ENCODE data around the gene SDC1.
"Not testable (repeated sequence)": the region's sequence is repeated elsewhere in the genome, so short reads cannot be mapped to it uniquely, and the experiment has no call there.

SDC1 gene

GRCh38 chr2:20201671-20202070 is 23.3 kb downstream of the SDC1 start:
- H3K9ac ChIP-seq (ENCODE audit: low read depth, low read length): no peak overlapping the region

DNA sequence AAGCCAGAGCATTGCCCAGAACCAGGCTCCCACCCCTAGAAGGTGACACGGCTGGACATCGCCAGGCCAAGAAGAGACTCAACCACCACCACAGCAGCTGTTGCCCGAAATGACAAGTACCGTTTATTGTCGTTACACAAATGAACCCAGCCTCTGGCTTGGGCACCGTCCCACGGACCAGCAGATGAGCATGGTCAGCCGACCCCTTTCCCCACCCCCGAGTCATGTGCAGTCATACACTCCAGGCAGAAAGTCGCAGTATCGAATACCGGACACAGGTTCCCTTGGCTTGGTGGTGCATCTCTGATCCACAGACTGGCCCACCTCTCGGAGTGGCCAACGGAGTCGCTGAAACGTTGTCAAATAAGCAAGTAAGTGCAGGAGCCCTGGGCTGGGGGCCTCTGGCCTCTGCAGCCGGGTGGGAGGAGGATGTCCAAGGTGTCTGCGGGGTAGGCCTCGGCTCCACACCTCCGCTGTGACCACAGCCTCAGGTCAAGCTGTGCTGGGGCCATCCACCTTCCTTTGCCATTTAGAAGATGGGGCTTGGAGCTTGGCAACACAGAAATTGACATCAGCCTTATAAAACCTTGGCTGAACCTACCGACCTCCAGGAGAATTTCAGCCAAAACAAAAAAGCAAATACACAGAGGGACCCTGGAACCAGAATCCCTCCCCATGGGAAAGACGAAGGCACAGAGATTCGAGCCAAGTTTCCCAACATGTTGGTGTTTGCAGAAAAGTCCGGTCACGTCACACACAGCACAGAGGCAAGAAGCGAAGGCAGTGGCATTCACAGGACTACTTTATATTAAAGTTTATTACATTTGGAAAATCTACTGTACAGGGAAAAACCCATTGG is 24.0 kb downstream of the SDC1 start:
- Histone ChIP-seq H3K36me3 (ENCODE audit: insufficient read depth, low read length) (peaks cover 8% of the 10 kb centered on the region), H3K4me1 (ENCODE audit: insufficient read depth, low read length) (no peaks in the 10 kb centered on the region; the same call in 1 of the 2 replicates), H3K9ac (ENCODE audit: low read depth, low read length) (no peak overlapping the region), H3K9me3 (ENCODE audit: control insufficient read depth, insufficient read depth, low read length) (no peaks in the 10 kb centered on the region)

More at GRCh38 chr2:20201671-20202070, 23.3 kb downstream of the SDC1 start:
- H3K9me3 ChIP-seq (ENCODE audit: control insufficient read depth, insufficient read depth, low read length): no peaks in the 10 kb centered on the region
- H3K4me1 ChIP-seq (ENCODE audit: insufficient read depth, low read length): no peaks in the 10 kb centered on the region; the same call in 1 of the 2 replicates
- peaks cover 8% of the 10 kb centered on the region for H3K36me3 ChIP-seq (ENCODE audit: insufficient read depth, low read length)

- H3K36me3 ChIP-seq (ENCODE audit: insufficient read depth, low read length): peaks cover 8% of the 10 kb centered on the region
- H3K4me1 ChIP-seq (ENCODE audit: insufficient read depth, low read length): no peaks in the 10 kb centered on the region; the same call in 1 of the 2 replicates
- no peaks in the 10 kb centered on the region for H3K9me3 ChIP-seq (ENCODE audit: control insufficient read depth, insufficient read depth, low read length)
- H3K9ac ChIP-seq (ENCODE audit: low read depth, low read length): no peak overlapping the region
Measured at GRCh38 chr2:20199633-20200270, 25.2 kb downstream of the SDC1 start.

GRCh38 chr2:20198796-20199632 is 25.9 kb downstream of the SDC1 start:
- Histone ChIP-seq H3K9ac (ENCODE audit: low read depth, low read length) (no peak overlapping the region), H3K4me1 (ENCODE audit: insufficient read depth, low read length) (no peaks in the 10 kb centered on the region; the same call in 1 of the 2 replicates), H3K36me3 (ENCODE audit: insufficient read depth, low read length) (peaks cover 8% of the 10 kb centered on the region), H3K9me3 (ENCODE audit: control insufficient read depth, insufficient read depth, low read length) (no peaks in the 10 kb centered on the region)

- Histone ChIP-seq H3K9me3 (ENCODE audit: control insufficient read depth, insufficient read depth, low read length) (no peaks in the 10 kb centered on the region), H3K4me1 (ENCODE audit: insufficient read depth, low read length) (no peaks in the 10 kb centered on the region; the same call in 1 of the 2 replicates), H3K36me3 (ENCODE audit: insufficient read depth, low read length) (peaks cover 3% of the 10 kb centered on the region), H3K9ac (ENCODE audit: low read depth, low read length) (no peak overlapping the region)
Measured at GRCh38 chr2:20198001-20198400, 26.9 kb downstream of the SDC1 start.

DNA sequence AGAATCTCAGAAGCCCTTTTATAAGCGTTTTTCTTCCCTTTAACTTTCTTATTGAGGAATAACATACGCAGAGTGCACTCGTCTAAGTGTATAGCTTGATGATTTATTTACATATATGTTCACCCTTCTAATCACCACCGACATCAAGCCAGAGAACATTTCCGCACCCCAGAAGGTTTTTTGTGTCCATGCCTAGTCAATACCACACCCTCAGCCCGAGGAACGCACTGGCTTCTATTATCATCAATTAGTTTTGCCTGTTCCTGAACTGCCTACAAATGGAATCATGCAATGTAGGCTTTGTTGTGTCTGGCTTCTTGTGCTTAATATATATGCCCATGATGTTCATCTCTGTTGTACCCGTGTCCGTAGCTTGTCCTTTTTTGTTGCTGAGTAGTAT is 27.7 kb downstream of the SDC1 start:
- Histone ChIP-seq H3K9ac (ENCODE audit: low read depth, low read length) (no peak overlapping the region), H3K36me3 (ENCODE audit: insufficient read depth, low read length) (peaks cover 3% of the 10 kb centered on the region), H3K9me3 (ENCODE audit: control insufficient read depth, insufficient read depth, low read length) (no peaks in the 10 kb centered on the region), H3K4me1 (ENCODE audit: insufficient read depth, low read length) (no peaks in the 10 kb centered on the region; the same call in 1 of the 2 replicates)

GRCh38 chr2:20196657-20197161 is 28.2 kb downstream of the SDC1 start:
- Histone ChIP-seq H3K36me3 (ENCODE audit: insufficient read depth, low read length) (peaks cover 3% of the 10 kb centered on the region; the same call in 1 of the 2 replicates), H3K9me3 (ENCODE audit: control insufficient read depth, insufficient read depth, low read length) (no peaks in the 10 kb centered on the region), H3K4me1 (ENCODE audit: insufficient read depth, low read length) (peaks cover under 1% of the 10 kb centered on the region; the same call in 1 of the 2 replicates), H3K9ac (ENCODE audit: low read depth, low read length) (no peak overlapping the region)

- no peak overlapping the region for H3K9ac ChIP-seq (ENCODE audit: low read depth, low read length)
- H3K36me3 ChIP-seq (ENCODE audit: insufficient read depth, low read length): no peaks in the 10 kb centered on the region
- H3K9me3 ChIP-seq (ENCODE audit: control insufficient read depth, insufficient read depth, low read length): no peaks in the 10 kb centered on the region
- H3K4me1 ChIP-seq (ENCODE audit: insufficient read depth, low read length): peaks cover 3% of the 10 kb centered on the region; the same call in 1 of the 2 replicates
Measured at GRCh38 chr2:20196053-20196656, 28.8 kb downstream of the SDC1 start.

DNA sequence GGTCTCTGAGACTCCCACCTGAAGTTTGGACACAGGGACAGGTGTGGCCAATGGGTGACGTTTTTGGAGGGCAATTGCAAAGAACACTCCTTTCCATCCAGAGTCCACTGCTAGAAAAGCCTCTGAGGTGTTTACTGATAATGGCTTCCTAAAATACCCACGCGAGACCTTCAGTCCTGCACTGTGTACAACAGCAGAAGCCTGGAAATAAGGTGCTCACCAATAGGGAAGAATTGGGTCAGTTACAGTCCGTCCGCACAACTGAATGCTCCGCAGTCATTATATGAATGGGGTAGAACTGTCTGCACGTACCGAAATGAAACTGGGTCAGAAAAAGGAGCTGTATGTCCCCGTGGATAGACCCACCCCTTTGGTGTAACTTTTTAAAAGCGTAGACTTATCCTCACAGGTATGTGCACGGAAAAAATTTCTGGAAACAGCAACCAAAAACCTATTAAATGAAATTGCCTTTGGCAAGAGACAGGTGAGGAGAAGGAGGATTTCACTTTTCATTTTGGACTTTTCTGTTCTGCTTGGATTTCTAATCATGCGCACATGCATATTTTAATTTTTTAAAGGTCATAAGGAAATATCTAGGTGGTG is 29.4 kb downstream of the SDC1 start:
- peaks cover 3% of the 10 kb centered on the region; the same call in 1 of the 2 replicates for H3K4me1 ChIP-seq (ENCODE audit: insufficient read depth, low read length)
- H3K36me3 ChIP-seq (ENCODE audit: insufficient read depth, low read length): no peaks in the 10 kb centered on the region
- H3K9me3 ChIP-seq (ENCODE audit: control insufficient read depth, insufficient read depth, low read length): no peaks in the 10 kb centered on the region
- H3K9ac ChIP-seq (ENCODE audit: low read depth, low read length): no peak overlapping the region

- H3K9me3 ChIP-seq (ENCODE audit: control insufficient read depth, insufficient read depth, low read length); H3K9ac ChIP-seq (ENCODE audit: low read depth, low read length); H3K36me3 ChIP-seq (ENCODE audit: insufficient read depth, low read length); H3K4me1 ChIP-seq (ENCODE audit: insufficient read depth, low read length): not testable (repeated sequence)
Measured at GRCh38 chr2:20195016-20195411, 29.9 kb downstream of the SDC1 start.

DNA sequence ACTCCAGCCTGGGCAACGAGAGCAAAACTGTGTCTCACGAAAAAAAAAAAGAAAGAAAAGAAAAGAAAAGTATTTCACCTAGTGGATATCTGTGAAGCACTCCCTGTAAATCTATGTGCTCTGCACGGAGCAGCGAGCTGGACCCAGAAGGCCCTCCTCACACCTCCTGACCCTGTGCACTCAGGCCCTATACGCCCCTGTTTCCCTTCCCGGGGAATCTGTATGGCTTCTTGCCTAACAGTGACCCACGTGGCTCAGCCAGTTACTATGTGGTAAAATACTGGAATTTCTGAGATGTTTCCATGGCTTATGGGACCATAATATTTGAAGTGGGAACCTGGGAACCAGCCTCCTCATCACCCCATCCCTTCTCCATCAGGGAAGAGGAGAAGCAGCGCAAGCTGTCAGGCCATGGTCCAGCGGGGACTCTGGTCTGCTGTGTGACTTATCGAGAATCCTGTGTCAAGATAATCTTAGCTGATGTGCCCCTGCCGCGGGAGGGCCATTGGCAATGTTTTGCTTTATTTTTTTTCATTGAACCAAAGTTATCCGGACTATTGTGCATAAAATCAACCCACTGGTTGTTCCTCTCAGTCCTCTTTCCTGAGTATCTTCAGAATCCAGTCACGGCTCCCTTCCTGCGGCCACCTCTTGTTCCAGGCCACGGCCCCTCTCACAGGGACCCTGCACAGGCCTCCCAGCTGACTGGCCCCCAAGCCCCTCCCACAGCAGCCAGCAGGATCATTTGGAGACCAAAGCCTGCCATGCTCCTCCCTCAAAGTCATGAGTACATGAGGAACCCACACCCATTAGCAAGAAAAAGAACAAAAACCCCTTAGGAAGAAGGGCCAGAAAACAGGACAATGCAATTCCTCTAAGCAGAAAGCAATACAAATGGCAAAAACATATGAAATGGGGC is 30.6 kb downstream of the SDC1 start:
- H3K9ac ChIP-seq (ENCODE audit: low read depth, low read length): no peak overlapping the region
- no peaks in the 10 kb centered on the region for H3K36me3 ChIP-seq (ENCODE audit: insufficient read depth, low read length)
- H3K4me1 ChIP-seq (ENCODE audit: insufficient read depth, low read length): peaks cover 4% of the 10 kb centered on the region; the same call in 1 of the 2 replicates
- H3K9me3 ChIP-seq (ENCODE audit: control insufficient read depth, insufficient read depth, low read length): no peaks in the 10 kb centered on the region

DNA sequence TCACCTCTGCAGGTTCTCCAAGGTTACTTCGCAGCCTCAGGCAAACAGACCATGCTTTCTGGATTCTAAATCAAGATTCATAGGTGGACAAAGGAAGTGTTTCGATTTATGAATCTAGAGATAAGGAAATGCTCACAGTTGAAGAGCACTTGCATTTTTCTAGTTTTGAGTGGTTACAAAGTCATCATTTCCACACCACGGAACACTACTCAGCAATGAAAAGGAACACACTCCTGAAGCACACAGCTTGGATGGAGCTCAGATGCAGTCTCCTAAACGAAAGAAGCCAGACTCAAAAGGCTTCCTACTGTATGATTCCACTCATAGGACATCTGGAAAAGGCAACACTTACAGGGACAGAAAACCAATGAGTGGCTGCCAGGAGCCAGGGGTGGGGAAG is 31.7 kb downstream of the SDC1 start:
- H3K36me3 ChIP-seq (ENCODE audit: insufficient read depth, low read length): no peaks in the 10 kb centered on the region
- no peaks in the 10 kb centered on the region for H3K9me3 ChIP-seq (ENCODE audit: control insufficient read depth, insufficient read depth, low read length)
- H3K9ac ChIP-seq (ENCODE audit: low read depth, low read length): no peak overlapping the region
- peaks cover 16% of the 10 kb centered on the region for H3K4me1 ChIP-seq (ENCODE audit: insufficient read depth, low read length)

GRCh38 chr2:20192781-20193180 is 32.1 kb downstream of the SDC1 start:
- H3K9ac ChIP-seq (ENCODE audit: low read depth, low read length): no peak overlapping the region

More at GRCh38 chr2:20192781-20193180, 32.1 kb downstream of the SDC1 start:
- Histone ChIP-seq H3K9me3 (ENCODE audit: control insufficient read depth, insufficient read depth, low read length) (no peaks in the 10 kb centered on the region), H3K4me1 (ENCODE audit: insufficient read depth, low read length) (peaks cover 20% of the 10 kb centered on the region), H3K36me3 (ENCODE audit: insufficient read depth, low read length) (no peaks in the 10 kb centered on the region)

Measured in ES-I3 (cell line).